Fibroblast of lung (primary cell): ENCODE results near the gene DEGS2. TPM values are rescaled to one million over a fixed set of nuclear protein-coding genes. Genes with fewer than 3 reads are reported as not detected.

ENCODE experiments used
- DNase-seq, 2 donors: peaks; one replicate each; pipeline versions ENCODE4 v3.0.0 to v3.0.0-alpha.2; 2010; ENCODE audit warnings: low read depth in 2 of 2
- H2AFZ ChIP-seq: 2 replicates; pipeline ENCODE4 v1.5.1; 2012; ENCODE audit warnings: low read length, control low read depth, inconsistent platforms
- H3K27ac ChIP-seq: 2 replicates; pipeline ENCODE4 v1.5.1; 2011; ENCODE audit warnings: low read length, control low read depth; ENCODE audit not compliant: insufficient read depth
- H3K27me3 ChIP-seq: 2 replicates; pipeline ENCODE4 v1.5.1; 2011; ENCODE audit warnings: mild to moderate bottlenecking, low read length; ENCODE audit not compliant: control insufficient read depth, insufficient read depth
- H3K36me3 ChIP-seq: 2 replicates; pipeline ENCODE4 v1.5.1; 2011; ENCODE audit warnings: low read length; ENCODE audit not compliant: control insufficient read depth, insufficient read depth
- H3K4me1 ChIP-seq: 2 replicates; pipeline ENCODE4 v1.5.1; 2011; ENCODE audit warnings: low read length; ENCODE audit not compliant: control insufficient read depth, insufficient read depth; ENCODE audit errors: extremely low read depth
- H3K4me2 ChIP-seq: 2 replicates; pipeline ENCODE4 v1.5.1; 2011; ENCODE audit warnings: low read length, control low read depth; ENCODE audit not compliant: insufficient read depth; ENCODE audit errors: extremely low read depth
- H3K4me3 ChIP-seq, 4 experiments: fragments of 200-600 bp in 1 of 4; sonication (generic) in 1 of 4; replicated peaks in 1 of 4; 2 replicates each; pipeline ENCODE4 v1.5.1; 2011 to 2016; ENCODE audit warnings: low read length in 4 of 4, low read depth in 3 of 4, mild to moderate bottlenecking in 3 of 4, control low read depth in 2 of 4, inconsistent platforms in 1 of 4, mixed read lengths in 1 of 4; ENCODE audit not compliant: insufficient read depth in 1 of 4; ENCODE audit errors: control extremely low read depth in 1 of 4
- H3K79me2 ChIP-seq: 2 replicates; pipeline ENCODE4 v1.5.1; 2012; ENCODE audit warnings: mild to moderate bottlenecking, low read length, inconsistent platforms; ENCODE audit not compliant: control insufficient read depth, insufficient read depth
- H3K9ac ChIP-seq: 2 replicates; pipeline ENCODE4 v1.5.1; 2011; ENCODE audit warnings: mild to moderate bottlenecking, low read length, control low read depth; ENCODE audit not compliant: insufficient read depth
- H3K9me3 ChIP-seq: 2 replicates; pipeline ENCODE4 v1.5.1; 2012; ENCODE audit warnings: low read depth, low read length; ENCODE audit not compliant: control insufficient read depth, insufficient read depth
- H4K20me1 ChIP-seq: 2 replicates; pipeline ENCODE4 v1.5.1; 2011; ENCODE audit warnings: low read length; ENCODE audit not compliant: control insufficient read depth, insufficient read depth; ENCODE audit errors: extremely low read depth
- CTCF ChIP-seq, 2 donors: IDR thresholded peaks in 1 of 2; conservative IDR thresholded peaks in 1 of 2; 1 replicate in 1 of 2; 2 replicates in 1 of 2; pipeline ENCODE4 v1.5.1; 2011 to 2012; ENCODE audit warnings: low read length in 2 of 2, control low read depth in 1 of 2, inconsistent platforms in 1 of 2, low read depth in 1 of 2, mild to moderate bottlenecking in 1 of 2
- EZH2 ChIP-seq: IDR thresholded peaks from 2 replicates; pipeline ENCODE4 v1.5.1; 2012; ENCODE audit warnings: low read length, control low read depth, mild to moderate bottlenecking; ENCODE audit errors: missing control alignments
- polyA plus RNA-seq, 2 donors: library from polyadenylated mRNA; depleted of rRNA in 1 of 2; stranded (reverse) in 1 of 2; unstranded in 1 of 2; fragments of >200 nt; gene quantifications; 2 replicates each; pipeline ENCODE4 v1.2.1, GENCODE V29; 2011 to 2012; ENCODE audit warnings: missing spikeins in 1 of 2
- total RNA-seq: library from RNA; depleted of rRNA; stranded (reverse); fragments of >200 nt; gene quantifications from 2 replicates; pipeline ENCODE4 v1.2.1, GENCODE V29; 2014

The DEGS2 gene
- total and polyA plus RNA-seq, 2 donors (not counting 1 experiment from before 2014, with no cell fraction given), result under 0.01 TPM; not detected in 1

GRCh38 chr14:100153560-100153959 lies 5.9 kb downstream of the DEGS2 start:
- H3K9me3 ChIP-seq, result no peaks in the 10 kb centered on the region

DNA sequence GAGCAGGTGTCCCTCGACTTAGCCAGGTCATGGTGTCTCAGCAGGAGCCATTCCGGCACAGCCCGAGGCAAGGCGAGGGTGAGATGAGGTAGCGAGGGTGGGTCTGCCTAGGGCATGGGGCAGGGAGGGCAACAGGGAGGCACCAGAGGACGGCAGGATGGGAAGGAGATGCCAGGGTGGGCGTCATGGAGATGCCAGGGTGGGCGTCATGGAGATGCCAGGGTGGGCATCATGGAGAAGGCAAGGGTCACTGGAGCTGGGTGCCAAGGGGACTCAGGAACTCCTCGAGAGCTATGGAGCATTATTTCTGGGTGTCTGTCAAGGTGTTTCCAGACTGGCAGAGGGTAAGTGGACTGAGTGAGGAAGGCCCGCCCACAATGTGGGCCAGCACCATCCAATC lies 7.4 kb downstream of the DEGS2 start:
- Histone ChIP-seq H3K79me2 (no peaks in the 10 kb centered on the region), H3K27ac (no peak overlapping the region), H3K4me3 (no peak overlapping the region), H3K9me3 (no peaks in the 10 kb centered on the region), H2AFZ (no peak overlapping the region), H4K20me1 (no peaks in the 10 kb centered on the region), H3K4me1 (no peaks in the 10 kb centered on the region), H3K4me2 (no peak overlapping the region), H3K27me3 (peaks cover 6% of the 10 kb centered on the region), H3K36me3 (no peaks in the 10 kb centered on the region), H3K9ac (no peak overlapping the region)
- no peak for TF ChIP-seq CTCF (conservative IDR thresholded peaks at IDR 0.05 in 1 of 2, IDR thresholded peaks at IDR 0.05 in 1 of 2; ENCODE audit: low read depth in 1 of 2, low read length in 2 of 2)
- no peak for TF ChIP-seq EZH2
- no peak for DNase-seq

More at GRCh38 chr14:100153560-100153959, 5.9 kb downstream of the DEGS2 start:
- Histone ChIP-seq H3K27ac (no peak overlapping the region), H3K4me1 (no peaks in the 10 kb centered on the region), H3K79me2 (no peaks in the 10 kb centered on the region), H3K4me3 (no peak overlapping the region), H4K20me1 (no peaks in the 10 kb centered on the region), H3K4me2 (no peak overlapping the region), H2AFZ (no peak overlapping the region), H3K9ac (no peak overlapping the region), H3K27me3 (peaks cover 7% of the 10 kb centered on the region), H3K36me3 (no peaks in the 10 kb centered on the region)
- DNase-seq, result no peak
- TF ChIP-seq CTCF (conservative IDR thresholded peaks at IDR 0.05 in 1 of 2, IDR thresholded peaks at IDR 0.05 in 1 of 2; ENCODE audit: low read depth in 1 of 2, low read length in 2 of 2) (no peak), EZH2 (no peak)

DNA sequence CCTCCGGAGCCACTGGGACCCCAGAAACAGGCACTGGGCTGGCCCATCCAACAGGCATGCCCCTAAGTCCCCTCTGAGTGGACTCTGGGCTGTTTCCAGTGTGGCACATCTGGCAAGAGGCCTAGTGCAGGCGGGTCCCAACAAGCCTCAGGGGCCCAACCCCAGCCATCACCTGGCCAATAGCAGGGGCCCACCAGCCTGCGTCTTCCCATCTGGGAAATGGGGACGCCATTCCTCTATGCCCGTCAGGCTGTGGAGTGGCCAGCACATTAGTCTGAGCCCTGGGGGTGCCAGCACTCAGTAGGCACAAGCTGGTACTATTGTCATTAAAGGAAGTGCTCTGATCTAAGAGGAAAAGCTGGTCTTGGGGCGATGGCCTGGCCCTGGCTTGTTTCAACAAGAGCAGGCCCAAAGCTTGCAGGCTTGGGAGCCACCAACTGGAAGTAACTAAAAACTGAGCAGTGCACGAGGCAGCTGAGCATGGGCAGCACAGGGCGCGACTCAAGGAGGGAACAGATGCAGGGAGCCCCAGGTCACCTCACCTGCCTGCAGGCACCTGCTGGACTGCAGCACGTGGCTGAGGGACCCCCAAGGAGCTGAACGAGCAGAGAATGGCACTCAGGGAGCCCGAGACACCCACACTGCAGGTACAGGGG lies 8.4 kb downstream of the DEGS2 start:
- no peak overlapping the region for H2AFZ ChIP-seq
- no peak overlapping the region for H3K9ac ChIP-seq
- no peaks in the 10 kb centered on the region for H4K20me1 ChIP-seq
- no peak overlapping the region for H3K4me3 ChIP-seq
- no peak overlapping the region for H3K4me2 ChIP-seq
- TF ChIP-seq CTCF (conservative IDR thresholded peaks at IDR 0.05 in 1 of 2, IDR thresholded peaks at IDR 0.05 in 1 of 2; ENCODE audit: low read depth in 1 of 2, low read length in 2 of 2), result no peak
- TF ChIP-seq EZH2, result no peak
- no peak for DNase-seq
- no peak overlapping the region for H3K27ac ChIP-seq
- no peaks in the 10 kb centered on the region for H3K9me3 ChIP-seq
- no peaks in the 10 kb centered on the region for H3K27me3 ChIP-seq
- no peaks in the 10 kb centered on the region for H3K4me1 ChIP-seq
- H3K36me3 ChIP-seq, result no peaks in the 10 kb centered on the region
- H3K79me2 ChIP-seq, result no peaks in the 10 kb centered on the region
